HG03066 (cell line): ENCODE measurements around the gene ABR.
"Not testable (repeated sequence)": the region's sequence is repeated elsewhere in the genome, so short reads cannot be mapped to it uniquely, and the experiment has no call there.

Experiments
- ATAC-seq: cut with Tn5 transposase; IDR thresholded peaks from one replicate; pipeline ENCODE4 v1.9.1; 2021; ENCODE audit warnings: low read depth; ENCODE audit not compliant: unreplicated experiment

Gene ABR

GRCh38 chr17:1174263-1174880 lies 5.4 kb downstream of the ABR start:
- ATAC-seq = no peak

- no peak for ATAC-seq
These were observed 6.1 kb downstream of the ABR start for GRCh38 chr17:1173432-1174262.

- ATAC-seq = no peak
These were observed 7.8 kb downstream of the ABR start for GRCh38 chr17:1171953-1172352.

GRCh38 chr17:1170739-1171138 lies 9.0 kb downstream of the ABR start:
- ATAC-seq = no peak

- no peak for ATAC-seq
These were observed 9.9 kb downstream of the ABR start for GRCh38 chr17:1169929-1170312.

GRCh38 chr17:1169221-1169928 lies 10.4 kb downstream of the ABR start:
- no peak for ATAC-seq

- ATAC-seq = no peak
These were observed 11.1 kb downstream of the ABR start for GRCh38 chr17:1168533-1169220.

- no peak for ATAC-seq
These were observed 13.5 kb downstream of the ABR start for GRCh38 chr17:1166276-1166675.

- no peak for ATAC-seq
These were observed 13.9 kb downstream of the ABR start for GRCh38 chr17:1165836-1166235.

GRCh38 chr17:1164935-1165556 lies 14.7 kb downstream of the ABR start:
- ATAC-seq = no peak

- ATAC-seq = no peak
These were observed 17.5 kb downstream of the ABR start for GRCh38 chr17:1162116-1162855.

GRCh38 chr17:1160591-1161390 lies 19.0 kb downstream of the ABR start:
- no peak for ATAC-seq

GRCh38 chr17:1159431-1160180 lies 20.2 kb downstream of the ABR start:
- ATAC-seq = no peak

GRCh38 chr17:1158879-1159278 lies 20.9 kb downstream of the ABR start:
- ATAC-seq = no peak

GRCh38 chr17:1156864-1157263 lies 22.9 kb downstream of the ABR start:
- no peak for ATAC-seq

GRCh38 chr17:1154704-1155103 lies 25.1 kb downstream of the ABR start:
- no peak for ATAC-seq

- ATAC-seq = no peak
These were observed 25.8 kb downstream of the ABR start for GRCh38 chr17:1153795-1154546.

GRCh38 chr17:1152582-1152981 lies 27.2 kb downstream of the ABR start:
- ATAC-seq = not testable (repeated sequence)
